ENCODE measurements around the gene UBTD1.
"Not testable (repeated sequence)": the region's sequence is repeated elsewhere in the genome, so short reads cannot be mapped to it uniquely, and the experiment has no call there.

The UBTD1 gene

DNA sequence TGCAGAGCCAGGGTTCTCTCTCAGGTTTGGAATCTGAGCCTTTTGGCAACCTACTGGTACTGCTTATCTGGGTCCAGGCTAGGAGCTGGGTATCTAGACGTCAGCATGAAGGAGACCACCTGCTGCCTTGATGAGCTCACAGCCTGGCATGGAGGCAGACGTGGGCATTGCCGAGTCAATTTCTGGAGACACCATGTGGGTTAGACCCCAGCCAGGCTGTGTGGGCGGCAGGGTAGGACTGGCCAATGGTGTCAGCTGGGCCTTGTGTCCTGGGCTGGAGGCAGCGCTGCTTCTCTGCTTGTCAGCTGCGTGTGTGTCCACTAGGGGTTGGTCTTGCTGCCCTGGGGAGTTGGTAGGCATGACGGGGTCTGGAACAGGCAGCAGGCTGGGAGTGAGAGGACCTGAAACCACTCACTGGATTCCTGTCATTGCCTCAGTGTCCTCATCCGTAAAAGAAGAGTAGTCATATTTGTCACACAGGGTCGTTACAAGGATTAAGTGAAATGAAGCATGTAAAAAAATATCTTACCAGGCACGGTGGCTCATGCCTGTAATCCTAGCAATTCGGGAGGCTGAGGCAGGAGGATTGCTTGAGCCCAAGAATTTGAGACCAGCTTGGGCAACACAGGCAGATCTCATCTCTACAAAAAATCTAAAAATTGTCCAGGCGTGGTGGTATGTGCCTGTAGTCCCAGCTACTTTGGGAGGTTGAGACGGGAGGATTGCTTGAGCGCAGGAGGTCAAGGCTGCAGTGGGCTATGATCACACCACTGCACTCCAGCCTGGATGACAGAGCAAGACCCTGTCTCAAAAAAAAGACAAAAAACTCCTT is 42.2 kb downstream of the UBTD1 start:
- DNase-seq: no peak

DNA sequence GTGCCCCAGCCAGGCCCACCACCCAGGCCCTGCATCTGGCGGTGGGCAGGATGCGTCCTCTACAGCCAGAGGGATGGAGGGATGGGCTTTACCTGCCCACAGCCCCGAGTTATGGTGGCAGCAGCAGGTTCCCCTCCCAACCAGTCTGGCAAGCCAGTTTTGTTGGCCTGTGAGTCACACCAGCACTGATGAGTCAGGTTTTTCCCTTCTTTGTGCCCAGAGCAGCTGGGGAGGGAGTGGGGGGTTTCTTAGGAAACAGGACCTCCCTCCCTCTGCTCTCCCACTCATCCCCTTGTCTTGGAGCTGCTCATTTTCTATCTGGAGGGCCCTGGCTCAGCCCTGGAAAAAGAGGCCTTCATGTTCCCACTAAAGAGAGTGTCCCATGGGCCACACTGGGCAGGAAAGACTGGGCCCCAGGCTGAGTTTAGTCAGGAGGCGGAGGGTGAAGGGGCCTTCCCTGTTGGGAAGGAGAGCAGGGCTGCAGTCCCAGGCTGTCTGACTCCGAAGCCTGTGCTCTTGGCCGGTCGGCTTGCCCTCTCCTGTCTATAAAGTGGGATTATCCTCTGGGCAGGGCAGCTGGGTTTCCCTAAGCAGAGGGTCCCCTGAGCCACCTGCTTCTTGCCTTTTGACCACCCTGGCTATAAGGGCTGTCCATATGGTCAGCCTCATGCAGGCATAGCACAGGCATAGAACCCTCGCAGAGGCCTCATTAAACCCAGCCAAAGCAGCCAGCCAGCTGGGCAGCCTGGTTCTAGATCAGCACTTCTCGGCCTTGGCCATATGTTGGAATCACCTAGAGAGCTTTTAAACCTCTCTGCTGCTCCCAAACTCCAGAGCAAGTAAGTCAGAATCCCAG is 43.7 kb downstream of the UBTD1 start:
- peak; percentile 34 for DNase-seq

DNA sequence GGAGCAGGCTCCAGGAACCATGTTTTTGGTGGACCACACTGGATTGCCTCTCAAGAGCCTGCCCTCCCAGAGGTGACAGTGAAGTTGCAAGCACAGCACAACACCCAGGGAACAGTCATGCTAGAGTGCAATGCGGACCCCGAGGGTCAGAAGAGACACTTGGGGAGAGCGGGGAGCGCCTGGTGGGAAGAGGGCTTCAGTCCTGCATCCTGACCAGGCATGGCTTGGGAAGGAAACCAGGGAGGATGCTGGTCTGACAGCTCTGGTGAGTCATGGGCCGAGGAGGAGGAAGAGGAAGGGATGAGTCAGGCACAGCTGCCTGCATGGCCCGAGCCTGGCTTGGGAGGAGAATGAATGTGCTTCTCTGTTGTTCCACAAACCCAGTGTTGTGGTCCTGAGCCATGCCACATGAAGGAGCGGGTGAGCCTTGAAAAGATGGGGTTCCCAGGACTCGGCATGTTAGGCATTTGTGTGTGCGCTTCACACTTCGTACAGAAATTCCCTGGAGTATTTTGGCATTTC is 44.4 kb downstream of the UBTD1 start:
- no peak for DNase-seq

DNA sequence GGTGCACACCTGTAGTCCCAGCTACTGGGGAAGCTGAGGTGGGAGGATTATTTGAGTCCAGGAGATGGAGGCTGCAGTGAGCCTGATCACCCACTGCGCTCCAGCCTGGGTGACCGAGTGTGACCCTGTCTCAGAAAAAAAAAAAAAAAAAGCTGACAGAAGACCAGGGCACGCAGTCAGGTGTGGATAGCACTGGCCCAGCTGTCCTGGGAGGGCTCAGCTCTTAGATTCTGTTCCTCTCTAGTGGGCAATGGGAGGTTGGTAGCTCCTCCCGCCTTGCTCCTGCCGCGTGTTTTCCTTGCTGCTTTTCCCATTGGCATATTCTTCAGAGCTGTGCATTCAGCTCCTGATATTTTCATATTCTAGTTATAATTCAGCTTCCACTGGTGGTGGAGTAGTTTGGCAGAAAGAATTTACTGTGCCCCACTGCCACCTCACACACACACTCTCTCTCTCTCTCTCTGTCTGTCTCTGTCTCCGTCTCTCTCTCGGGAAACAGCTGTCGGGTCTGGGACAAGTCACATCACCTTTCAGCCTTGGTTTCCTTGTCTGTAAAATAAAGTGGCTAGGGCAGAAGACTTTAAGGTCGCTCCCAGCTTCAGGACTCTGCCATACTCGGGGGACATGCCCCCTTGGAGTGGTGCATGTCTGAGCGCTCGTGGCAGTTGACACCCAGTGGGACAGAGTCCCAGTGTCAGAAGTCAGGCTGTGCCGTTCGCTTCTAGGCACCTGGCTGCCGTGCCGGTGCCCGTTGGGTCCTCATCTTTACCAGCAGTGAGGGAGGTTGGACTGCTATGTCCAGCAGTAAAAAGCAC is 47.9 kb downstream of the UBTD1 start:
- DNase-seq: no peak

DNA sequence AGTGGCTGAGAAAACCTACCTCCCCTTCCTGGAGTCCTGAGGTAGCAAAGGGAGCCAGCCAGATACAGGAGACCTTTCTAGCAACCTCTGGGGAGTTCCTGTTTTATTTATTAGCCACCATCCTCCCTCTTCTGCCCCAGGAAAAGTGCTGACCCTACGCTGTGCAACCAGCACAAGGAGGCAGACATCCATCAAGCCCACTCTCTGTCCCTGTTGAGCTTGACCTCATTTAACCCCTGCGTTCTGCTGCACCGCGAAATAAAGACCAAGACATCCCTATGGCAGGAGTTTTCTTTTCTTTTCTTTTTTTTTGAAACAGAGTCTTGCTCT is 48.5 kb downstream of the UBTD1 start:
- DNase-seq: no peak

DNA sequence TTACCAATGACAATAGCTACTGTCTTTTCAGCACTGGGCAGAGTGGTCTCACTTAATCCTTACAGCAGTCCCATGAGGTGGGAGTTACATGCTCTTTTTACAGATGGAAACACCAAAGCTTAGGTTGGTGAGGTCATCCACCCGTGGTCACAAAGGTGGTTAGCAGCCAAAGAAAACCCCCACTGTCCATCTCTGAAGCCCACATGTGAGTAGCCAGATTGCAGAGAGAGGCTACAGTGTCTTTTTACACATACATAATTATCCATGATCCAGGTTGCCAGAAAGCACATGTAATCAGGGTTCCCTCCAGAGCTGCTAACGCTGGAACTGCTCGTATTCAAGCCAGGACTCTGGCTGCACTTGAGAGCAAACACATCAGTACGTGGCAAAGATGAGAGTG is 49.2 kb downstream of the UBTD1 start:
- no peak for DNase-seq

DNA sequence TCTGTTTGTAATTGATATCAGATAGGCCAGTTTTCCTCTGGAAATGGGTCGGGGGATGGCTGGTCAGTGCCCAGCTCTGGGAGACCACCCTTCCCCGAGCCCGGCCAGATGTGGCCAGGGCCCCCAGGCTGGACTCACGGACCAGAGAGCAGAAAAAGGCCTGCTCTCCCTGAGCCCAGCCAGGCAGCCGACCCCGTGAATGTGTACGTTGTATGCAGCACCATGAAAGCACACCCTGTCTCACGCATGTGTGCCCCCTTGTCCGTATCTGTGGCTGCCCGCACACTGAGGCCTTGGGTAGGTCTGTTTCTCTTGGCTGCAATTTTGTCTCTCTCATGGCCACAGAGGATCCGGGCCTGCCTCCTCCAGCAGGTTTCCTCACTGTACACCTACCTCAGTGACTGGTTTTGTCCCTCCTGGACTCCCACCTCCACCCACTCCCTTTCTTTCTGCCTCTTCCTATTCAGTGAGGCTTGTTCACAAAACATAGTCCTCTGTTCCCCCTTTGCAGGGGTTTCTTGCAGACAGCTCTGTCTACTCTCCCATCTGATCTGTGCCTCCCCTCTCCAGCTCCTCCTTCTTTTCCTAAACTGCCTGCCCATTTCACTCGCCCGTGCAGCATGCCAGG is 50.2 kb downstream of the UBTD1 start:
- DNase-seq: no peak

DNA sequence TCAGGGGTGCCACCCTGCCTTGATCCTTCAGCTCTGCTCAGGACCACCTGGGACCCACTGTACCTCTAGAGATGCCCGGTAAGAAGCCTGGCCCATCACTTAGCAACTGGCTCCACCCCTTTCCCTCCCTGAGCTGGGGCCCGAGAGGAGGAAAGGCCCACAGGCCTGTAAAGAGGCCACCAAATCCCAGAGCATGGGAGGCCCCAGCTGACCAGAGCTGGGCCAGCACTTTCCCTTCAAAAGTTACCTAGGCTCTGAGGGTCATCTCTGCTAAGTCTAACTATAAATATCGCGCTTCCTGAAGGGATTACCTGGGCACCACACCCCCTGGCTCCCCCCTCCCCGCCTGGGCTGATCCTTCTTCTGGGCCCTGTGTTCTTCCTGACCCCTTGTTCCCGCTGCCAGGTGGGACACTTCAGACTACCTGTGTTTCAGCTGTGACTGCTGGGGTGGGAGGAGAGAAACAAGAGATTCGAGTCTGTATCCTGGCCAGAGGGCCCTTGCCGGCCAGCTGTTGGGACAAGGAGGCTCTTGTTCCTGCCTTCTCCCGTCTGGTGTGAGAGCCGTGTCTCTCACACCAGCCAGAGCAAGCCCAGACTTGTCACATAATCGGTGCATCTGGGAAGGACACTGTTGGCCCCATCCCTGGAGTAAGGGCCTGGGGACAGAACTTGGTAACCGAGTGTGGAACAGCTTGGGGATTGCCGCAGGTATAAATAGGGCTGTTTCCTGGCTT is 51.0 kb downstream of the UBTD1 start:
- peak; percentile 47 for DNase-seq

DNA sequence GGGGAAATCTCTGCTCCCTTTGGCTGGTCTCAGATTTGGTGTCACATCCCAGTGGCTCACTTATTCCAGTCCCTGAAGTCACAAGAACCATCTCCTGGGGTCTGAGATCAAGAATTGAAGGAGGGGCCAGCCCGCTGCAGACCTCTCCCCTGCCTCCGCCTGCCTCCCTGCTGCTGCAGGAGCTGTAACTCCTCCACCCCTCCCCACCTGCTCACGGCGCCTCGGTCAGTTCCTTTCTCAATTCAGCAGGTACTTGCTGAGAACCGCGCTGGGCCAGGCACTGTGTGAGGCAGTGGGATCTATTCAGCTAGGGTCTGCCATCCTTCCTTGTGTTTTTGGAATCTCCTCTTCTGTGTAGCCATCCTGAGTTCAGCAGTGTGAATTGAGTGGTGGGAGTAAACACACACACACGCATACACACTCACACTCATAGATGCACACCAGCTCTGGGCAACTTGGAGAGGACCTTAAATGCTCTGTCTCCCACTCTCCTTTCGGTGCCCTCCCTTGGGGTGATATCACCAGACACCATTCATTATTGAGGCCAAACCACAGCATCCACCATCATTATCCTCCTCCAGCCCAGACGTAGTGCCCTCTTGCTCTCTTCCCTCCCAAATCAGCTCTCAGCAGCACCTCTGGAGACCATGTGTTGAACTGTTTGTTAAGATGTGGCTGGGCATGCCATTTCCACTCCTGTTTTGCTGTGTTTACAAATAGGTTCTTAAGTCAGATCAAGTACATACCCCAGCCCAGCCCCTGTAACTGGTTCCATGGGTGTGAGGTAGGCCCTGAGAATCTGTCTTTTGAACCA is 51.8 kb downstream of the UBTD1 start:
- no peak for DNase-seq

DNA sequence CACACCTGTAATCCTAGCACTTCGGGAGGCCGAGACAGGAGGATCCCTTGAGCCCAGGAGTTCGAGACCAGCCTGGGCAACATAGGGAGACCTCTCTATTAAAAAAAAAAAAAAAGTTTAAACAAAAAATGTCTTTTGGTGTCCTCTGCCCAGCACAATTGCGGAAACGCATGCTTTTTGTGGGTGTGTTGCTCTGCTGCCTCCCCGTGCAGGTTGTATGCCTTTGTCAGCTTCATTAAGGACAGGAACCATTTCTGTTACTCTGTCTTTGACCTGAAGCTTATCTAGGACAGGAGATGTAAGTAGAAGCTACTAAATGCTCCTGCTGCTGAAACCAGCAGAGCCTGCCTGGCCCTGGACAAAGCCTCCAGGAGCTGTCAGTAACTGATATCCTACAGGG is 52.5 kb downstream of the UBTD1 start:
- no peak for DNase-seq

DNA sequence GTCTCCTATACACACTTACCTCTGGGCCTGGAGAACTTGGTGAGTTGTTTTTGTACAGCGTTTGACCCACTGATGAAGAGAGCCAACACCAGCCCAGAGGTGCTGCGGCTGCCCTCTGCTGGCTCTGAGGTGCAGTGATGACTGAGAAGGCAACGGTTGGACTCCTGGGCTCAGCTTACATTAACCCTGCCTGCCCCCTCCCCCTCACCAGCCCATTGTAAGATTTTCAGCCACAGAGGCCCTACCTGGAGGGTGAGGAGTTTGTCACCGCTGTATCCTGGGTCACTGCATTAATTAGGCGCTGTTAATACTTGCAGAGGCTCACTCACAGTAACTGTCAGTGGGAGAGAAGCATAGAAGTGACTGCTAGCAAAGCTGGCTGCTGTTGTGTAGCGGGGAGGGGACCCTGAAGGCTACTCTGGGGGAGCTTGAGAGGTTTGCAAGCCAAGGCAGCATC is 54.9 kb downstream of the UBTD1 start:
- peak; percentile 79 for DNase-seq

DNA sequence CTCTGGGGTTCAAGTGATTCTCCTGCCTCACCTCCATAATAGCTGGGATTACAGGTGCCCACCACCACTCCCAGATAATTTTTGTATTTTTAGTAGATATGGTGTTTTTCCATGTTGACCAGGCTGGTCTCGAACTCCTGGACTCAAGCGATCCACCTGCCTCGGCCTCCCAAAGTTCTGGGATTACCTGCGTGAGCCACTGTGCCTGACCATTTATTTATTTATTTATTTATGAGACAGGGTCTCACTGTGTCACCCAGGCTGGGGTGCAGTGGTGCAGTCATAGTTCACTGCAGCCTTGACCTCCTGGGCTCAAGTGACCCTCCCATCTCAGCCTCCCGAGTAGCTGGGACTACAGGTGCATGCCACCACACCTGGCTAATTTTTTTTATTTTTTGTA is 55.6 kb downstream of the UBTD1 start:
- not testable (repeated sequence) for DNase-seq

DNA sequence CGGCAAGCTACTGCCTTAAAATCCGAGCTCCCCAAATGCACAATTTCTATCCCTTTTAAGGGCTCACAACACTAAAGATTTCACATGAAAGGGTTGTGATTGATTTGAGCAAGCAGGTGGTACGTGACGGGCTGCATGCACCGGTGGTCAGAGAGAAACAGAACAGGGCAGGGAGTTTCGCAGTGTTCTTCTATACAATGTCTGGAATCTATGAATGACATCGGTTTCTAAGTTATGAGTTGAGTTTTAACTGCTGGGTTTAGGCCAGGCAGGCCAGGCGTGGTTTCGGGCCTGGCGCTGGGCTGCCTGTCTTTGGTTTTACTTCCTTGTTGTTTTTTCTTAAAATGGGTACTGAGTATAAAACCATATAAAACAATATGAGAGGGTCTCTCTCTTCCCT is 56.8 kb downstream of the UBTD1 start:
- DNase-seq: not testable (repeated sequence)

DNA sequence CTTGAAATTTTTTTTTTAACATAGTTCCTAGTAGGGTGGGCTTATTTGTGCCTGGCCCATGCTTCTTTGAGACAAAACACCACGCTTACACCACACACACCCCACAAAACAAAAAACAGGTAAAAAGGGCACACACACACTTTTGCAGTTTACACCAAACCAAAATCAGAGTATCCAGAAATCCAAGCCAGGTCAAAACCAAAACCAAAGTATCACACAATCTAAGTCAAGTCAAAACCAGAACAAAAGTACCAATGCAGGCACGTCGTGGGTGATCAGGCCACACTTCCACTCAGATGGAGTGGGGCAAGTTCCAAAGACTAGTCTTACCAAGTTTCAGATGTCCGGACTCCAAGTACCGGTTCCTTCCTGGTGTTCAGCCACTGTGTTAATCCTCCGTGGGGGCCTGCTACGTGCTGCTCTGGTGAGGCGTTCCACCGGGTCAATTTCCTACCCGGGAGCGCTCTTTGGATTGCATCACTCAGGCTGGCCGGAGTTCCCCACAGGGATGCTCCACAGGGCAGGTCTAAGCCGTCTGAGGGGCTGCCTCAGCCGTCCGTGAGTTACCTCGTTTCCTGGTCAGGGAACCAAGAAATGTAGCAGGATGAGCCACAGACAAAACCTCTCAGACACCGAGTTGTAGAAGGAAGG is 62.1 kb downstream of the UBTD1 start:
- not testable (repeated sequence) for DNase-seq

DNA sequence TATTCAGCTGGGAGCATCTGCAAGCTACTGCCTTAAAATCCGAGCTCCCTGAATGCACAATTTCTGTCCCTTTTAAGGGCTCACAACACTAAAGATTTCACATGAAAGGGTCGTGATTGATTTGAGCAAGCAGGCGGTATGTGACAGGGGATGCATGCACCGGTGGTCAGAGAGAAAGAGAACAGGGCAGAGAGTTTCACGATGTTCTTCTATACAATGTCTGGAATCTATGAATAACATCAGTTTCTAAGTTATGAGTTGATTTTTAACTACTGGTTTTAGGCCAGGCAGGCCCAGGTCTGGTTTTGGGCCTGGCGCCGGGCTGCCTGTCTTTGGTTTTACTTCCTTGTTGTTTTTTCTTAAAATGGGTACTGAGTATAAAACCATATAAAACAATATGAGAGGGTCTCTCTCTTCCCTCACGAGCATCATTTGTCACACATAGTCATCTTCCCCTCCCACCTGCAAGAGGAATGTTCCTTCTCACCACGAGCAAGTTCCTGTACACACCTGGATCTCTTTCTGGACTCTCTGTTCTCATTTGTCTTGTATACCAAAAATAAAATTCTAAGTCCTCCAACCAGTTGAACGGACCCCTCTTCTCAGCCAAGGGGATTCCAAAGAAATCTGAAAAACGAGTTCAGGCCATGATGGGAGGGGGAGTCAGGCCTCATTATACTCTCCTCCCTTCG is 62.8 kb downstream of the UBTD1 start:
- not testable (repeated sequence) for DNase-seq

DNA sequence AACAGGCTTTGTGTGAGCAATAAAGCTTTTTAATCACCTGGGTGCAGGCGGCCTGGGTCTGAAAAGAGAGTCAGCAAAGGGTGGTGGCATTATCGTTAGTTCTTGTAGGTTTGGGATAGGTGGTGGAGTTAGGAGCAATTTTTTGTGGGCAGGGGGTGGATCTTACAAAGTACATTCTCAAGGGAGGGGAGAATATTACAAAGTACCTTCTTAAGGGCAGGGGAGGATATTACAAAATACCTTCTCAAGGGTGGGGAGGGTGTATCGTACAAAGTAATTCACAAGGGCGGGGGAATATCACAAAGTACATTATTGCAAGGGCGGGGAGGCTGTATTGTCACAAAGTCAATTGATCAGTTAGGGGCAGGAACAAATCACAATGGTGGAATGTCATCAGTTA is 63.6 kb downstream of the UBTD1 start:
- DNase-seq: not testable (repeated sequence)

DNA sequence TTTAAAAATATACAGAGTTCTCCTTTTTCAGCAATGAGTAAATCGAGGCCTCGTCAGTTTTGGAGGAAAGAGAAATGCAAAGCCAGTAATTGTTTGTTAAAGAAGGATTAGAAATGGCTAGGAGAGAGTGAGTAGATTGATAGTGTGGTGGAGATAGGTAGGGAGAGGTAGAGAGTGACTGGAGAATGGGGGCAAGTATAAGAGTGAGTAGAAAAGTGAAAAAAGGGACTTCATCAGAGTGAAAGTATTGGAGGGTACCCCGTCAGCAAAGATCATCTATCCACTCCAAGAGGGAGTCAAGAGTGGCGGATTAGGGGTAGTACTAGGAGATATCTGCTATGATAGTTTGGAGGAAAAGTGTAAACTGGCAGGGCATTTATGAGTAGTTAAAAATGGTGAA is 64.6 kb downstream of the UBTD1 start:
- no peak for DNase-seq

DNA sequence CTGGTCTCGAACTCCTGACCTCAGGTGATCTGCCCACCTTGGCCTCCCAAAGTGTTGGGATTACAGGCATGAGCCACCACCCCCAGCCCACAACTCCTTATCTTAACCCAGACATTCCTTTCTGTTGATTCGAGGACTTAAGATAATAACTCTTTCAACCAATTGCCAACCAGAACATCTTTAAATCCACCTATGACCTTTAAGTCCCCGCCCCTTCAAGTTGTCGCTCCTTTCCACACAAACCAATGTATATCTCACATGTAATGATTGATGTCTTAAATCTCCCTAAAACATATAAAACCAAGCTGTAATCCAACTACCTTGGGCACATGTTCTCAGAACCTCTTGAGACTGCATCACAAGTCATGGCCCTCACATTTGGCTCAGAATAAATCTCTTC is 66.1 kb downstream of the UBTD1 start:
- DNase-seq: no peak

DNA sequence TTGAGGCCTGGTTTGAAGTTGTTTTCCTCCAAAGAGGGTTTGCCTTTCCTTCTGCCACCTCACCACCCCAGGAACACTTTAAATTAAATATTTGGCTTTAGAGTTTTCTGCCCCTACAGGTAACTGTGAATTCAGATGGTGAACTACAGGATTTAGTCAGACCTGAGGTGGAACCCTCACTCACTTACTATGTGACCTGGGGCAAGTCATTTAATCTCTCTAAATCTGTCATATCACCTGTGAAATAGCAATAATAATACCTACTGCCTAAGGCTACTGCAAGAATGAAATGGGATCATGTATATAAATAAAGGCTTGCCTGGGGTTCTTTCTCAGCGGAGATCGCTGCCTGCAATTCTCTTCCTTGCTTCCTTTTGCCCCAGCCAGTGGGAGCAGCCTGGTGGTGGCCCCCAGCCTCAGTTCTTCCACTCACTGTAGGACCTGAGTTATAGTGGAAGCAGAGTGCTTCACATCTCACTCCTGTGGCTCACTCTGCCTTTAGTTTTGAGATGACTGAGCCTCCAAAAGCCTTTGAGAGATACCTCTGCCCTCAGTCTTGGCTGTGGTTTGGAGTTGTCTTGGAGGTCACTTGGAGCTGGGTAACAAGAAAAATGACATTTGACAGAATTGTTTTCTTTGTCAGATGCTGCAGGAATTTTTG is 67.7 kb downstream of the UBTD1 start:
- DNase-seq: no peak

Data from retina (tissue), 1 donor.